Loucy (cell line): Measurements from ENCODE around the gene SLC30A3.

Experiments used
- H2AFZ ChIP-seq: fragments of 200-600 bp; sonication (generic); 2 replicates; pipeline ENCODE4 v1.6.0; 2016; ENCODE audit warnings: antibody characterized with exemption, mild to moderate bottlenecking, low read length, moderate library complexity
- H3F3A ChIP-seq: fragments of 200-600 bp; 2 replicates; pipeline ENCODE4 v1.6.0; 2016; ENCODE audit warnings: antibody characterized with exemption, low read depth, mild to moderate bottlenecking
- H3K27me3 ChIP-seq: fragments of 200-600 bp; sonication (generic); 2 replicates; pipeline ENCODE4 v1.6.1; 2014; ENCODE audit warnings: low read length, mild to moderate bottlenecking; ENCODE audit not compliant: insufficient read depth, poor library complexity, severe bottlenecking
- H3K36me3 ChIP-seq: fragments of 200-600 bp; sonication (generic); 2 replicates; pipeline ENCODE4 v1.6.1; 2016; ENCODE audit warnings: low read length; ENCODE audit not compliant: insufficient read depth
- H3K4me1 ChIP-seq: fragments of 200-600 bp; sonication (generic); 2 replicates; pipeline ENCODE4 v1.5.1; 2014; ENCODE audit warnings: low read length, mild to moderate bottlenecking; ENCODE audit not compliant: insufficient read depth, poor library complexity, severe bottlenecking
- H3K4me2 ChIP-seq: fragments of 200-600 bp; sonication (generic); 2 replicates; pipeline ENCODE4 v1.6.0; 2014; ENCODE audit warnings: antibody characterized with exemption, low read length, low read depth, mild to moderate bottlenecking; ENCODE audit not compliant: poor library complexity, severe bottlenecking
- H3K4me3 ChIP-seq: fragments of 200-600 bp; sonication (generic); 2 replicates; pipeline ENCODE4 v1.5.1; 2014; ENCODE audit warnings: low read length, mild to moderate bottlenecking, mixed read lengths; ENCODE audit not compliant: poor library complexity, severe bottlenecking
- H3K79me2 ChIP-seq: fragments of 200-600 bp; sonication (generic); 2 replicates; pipeline ENCODE4 v1.6.1; 2014; ENCODE audit warnings: low read length; ENCODE audit not compliant: insufficient read depth
- H3K9ac ChIP-seq: fragments of 200-600 bp; sonication (generic); 2 replicates; pipeline ENCODE4 v1.6.0; 2014; ENCODE audit warnings: mild to moderate bottlenecking, low read depth, low read length, moderate library complexity; ENCODE audit not compliant: poor library complexity, severe bottlenecking
- H3K9me2 ChIP-seq: fragments of 200-600 bp; sonication (generic); replicated peaks from 2 replicates; pipeline ENCODE4 v1.6.1; 2016; ENCODE audit warnings: low read depth, low read length, mixed read lengths
- H3K9me3 ChIP-seq: fragments of 200-600 bp; sonication (generic); 2 replicates; pipeline ENCODE4 v1.6.1; 2014; ENCODE audit warnings: mild to moderate bottlenecking, antibody characterized with exemption, low read length, low read depth; ENCODE audit not compliant: insufficient read depth
- H4K20me1 ChIP-seq: fragments of 200-600 bp; sonication (generic); 2 replicates; pipeline ENCODE4 v1.6.0; 2014; ENCODE audit warnings: antibody characterized with exemption, low read length, mild to moderate bottlenecking; ENCODE audit not compliant: insufficient read depth, poor library complexity, severe bottlenecking
- CTCF ChIP-seq: fragments of 200-600 bp; sonication (generic); conservative IDR thresholded peaks from 2 replicates; pipeline ENCODE4 v1.5.1; 2014; ENCODE audit warnings: mild to moderate bottlenecking, antibody characterized with exemption, low read length
- EZH2phosphoT487 ChIP-seq: fragments of 200-600 bp; IDR thresholded peaks from 2 replicates; pipeline ENCODE4 v1.6.1; 2018; ENCODE audit warnings: antibody characterized with exemption, mild to moderate bottlenecking, moderate library complexity, borderline replicate concordance

SLC30A3 gene

GRCh38 chr2:27236136-27236535 lies 26.7 kb downstream of the SLC30A3 start:
- no peak overlapping the region for H3K4me2 ChIP-seq
- H3K9me2 ChIP-seq: no peaks in the 10 kb centered on the region
- H3K4me1 ChIP-seq: no peaks in the 10 kb centered on the region
- H3K79me2 ChIP-seq: no peaks in the 10 kb centered on the region
- no peak overlapping the region for H2AFZ ChIP-seq
- no peaks in the 10 kb centered on the region for H3K9me3 ChIP-seq
- no peaks in the 10 kb centered on the region for H3K27me3 ChIP-seq
- peaks cover 99% of the 10 kb centered on the region; the same call in 1 of the 2 replicates for H3K36me3 ChIP-seq
- H4K20me1 ChIP-seq: no peaks in the 10 kb centered on the region
- H3F3A ChIP-seq: no peaks in the 10 kb centered on the region
- H3K9ac ChIP-seq: no peak overlapping the region
- H3K4me3 ChIP-seq: no peak overlapping the region
- TF ChIP-seq CTCF (no peak), EZH2phosphoT487 (no peak)

GRCh38 chr2:27233341-27233740 lies 29.5 kb downstream of the SLC30A3 start:
- peaks cover 80% of the 10 kb centered on the region; the same call in 1 of the 2 replicates for H3K36me3 ChIP-seq
- TF ChIP-seq EZH2phosphoT487: no peak
- TF ChIP-seq CTCF: no peak
- no peaks in the 10 kb centered on the region for H4K20me1 ChIP-seq
- H3K9me3 ChIP-seq: no peaks in the 10 kb centered on the region
- H3K4me1 ChIP-seq: no peaks in the 10 kb centered on the region
- no peak overlapping the region for H3K4me2 ChIP-seq
- H3K79me2 ChIP-seq: no peaks in the 10 kb centered on the region
- H3K9me2 ChIP-seq: no peaks in the 10 kb centered on the region
- H2AFZ ChIP-seq: no peak overlapping the region
- no peak overlapping the region for H3K9ac ChIP-seq
- H3F3A ChIP-seq: no peaks in the 10 kb centered on the region
- no peaks in the 10 kb centered on the region for H3K27me3 ChIP-seq
- no peak overlapping the region for H3K4me3 ChIP-seq

- H3K9me3 ChIP-seq: no peaks in the 10 kb centered on the region
- no peaks in the 10 kb centered on the region for H3F3A ChIP-seq
- H3K79me2 ChIP-seq: no peaks in the 10 kb centered on the region
- H3K9me2 ChIP-seq: no peaks in the 10 kb centered on the region
- H3K4me1 ChIP-seq: no peaks in the 10 kb centered on the region
- no peaks in the 10 kb centered on the region for H4K20me1 ChIP-seq
- H3K27me3 ChIP-seq: no peaks in the 10 kb centered on the region
- H2AFZ ChIP-seq: no peak overlapping the region
- no peak overlapping the region for H3K4me3 ChIP-seq
- no peak overlapping the region for H3K9ac ChIP-seq
- peaks cover 81% of the 10 kb centered on the region; the same call in 1 of the 2 replicates for H3K36me3 ChIP-seq
- no peak for TF ChIP-seq EZH2phosphoT487
- no peak for TF ChIP-seq CTCF
- H3K4me2 ChIP-seq: no peak overlapping the region
These were observed 30.9 kb downstream of the SLC30A3 start for GRCh38 chr2:27231921-27232320.
